K562 (cell line): Measurements from ENCODE around the gene EBNA1BP2. TPM values are rescaled to one million over a fixed set of nuclear protein-coding genes. Genes with fewer than 3 reads are reported as not detected.

Experiments
- ATAC-seq: fragments of 200-7000 bp; cut with Tn5 transposase; 3 replicates; pipeline ENCODE4 v1.9.1; 2020; ENCODE audit warnings: moderate library complexity
- BruUV-seq: library from RNA; stranded (reverse); fragments of 400-500 nt; replicated peaks from 2 replicates; lab custom pipeline; 2021; lab: Mats Ljungman, UMichigan
- CTCF ChIA-PET: fragments of 300-600 bp; formaldehyde crosslinking; extraction: SDS; loops from one replicate; lab custom pipeline; 2021; ENCODE audit warnings: low intra/inter-chr PET ratio; lab: Yijun Ruan, JAX
- POLR2A ChIA-PET: fragments of 300-600, 350-650 bp; sonication (Branson Sonifier 250); formaldehyde crosslinking; extraction: SDS; loops from one replicate; lab custom pipeline; 2021; ENCODE audit warnings: antibody characterized with exemption, inconsistent platforms; lab: Yijun Ruan, JAX
- DNase-seq, 4 experiments: peaks; one replicate each; pipeline versions ENCODE4 v3.0.0 to v3.0.0-alpha.2; 2011 to 2018; ENCODE audit warnings: low spot score in 3 of 4, mixed read lengths in 3 of 4; ENCODE audit errors: extremely low read depth in 1 of 4
- FAIRE-seq: peaks from 2 replicates; lab custom pipeline; 2011; peaks lifted over from hg19 to GRCh38; lab: Jason Lieb, UNC
- H2AFZ ChIP-seq: 2 replicates; pipeline ENCODE4 v1.6.0; 2011; ENCODE audit warnings: low read depth, low read length, control low read depth, inconsistent platforms
- H3K27ac ChIP-seq: fragments of 200-600 bp; 3 replicates; pipeline ENCODE4 v1.8.0; 2011; ENCODE audit warnings: low read depth, mild to moderate bottlenecking, control low read depth, inconsistent platforms, low read length, moderate library complexity, mixed read lengths; ENCODE audit errors: extremely low read depth
- H3K27me3 ChIP-seq, 2 experiments: fragments of 300-600 bp in 1 of 2; 2 replicates in 1 of 2; 3 replicates in 1 of 2; pipeline versions ENCODE4 v1.6.0 to v1.8.0; 2011; ENCODE audit warnings: inconsistent platforms in 2 of 2, low read length in 2 of 2, mild to moderate bottlenecking in 1 of 2, mixed read lengths in 1 of 2, moderate library complexity in 1 of 2; ENCODE audit not compliant: control insufficient read depth in 2 of 2, insufficient read depth in 2 of 2
- H3K36me3 ChIP-seq: fragments of 300-600 bp; 3 replicates; pipeline ENCODE4 v1.8.0; 2011; ENCODE audit warnings: mild to moderate bottlenecking, low read length, inconsistent platforms; ENCODE audit not compliant: control insufficient read depth, insufficient read depth
- H3K4me1 ChIP-seq, 2 experiments: fragments of 200-600 bp in 1 of 2; replicated peaks in 1 of 2; 2 replicates in 1 of 2; 3 replicates in 1 of 2; pipeline versions ENCODE4 v1.5.1 to v1.8.0; 2011; ENCODE audit warnings: inconsistent platforms in 2 of 2, low read length in 2 of 2, mild to moderate bottlenecking in 1 of 2, mixed read lengths in 1 of 2, moderate library complexity in 1 of 2; ENCODE audit not compliant: control insufficient read depth in 2 of 2, insufficient read depth in 2 of 2
- H3K4me2 ChIP-seq: 2 replicates; pipeline ENCODE4 v1.6.1; 2011; ENCODE audit warnings: low read length, control low read depth, inconsistent platforms, mixed read lengths; ENCODE audit not compliant: insufficient read depth
- H3K4me3 ChIP-seq: fragments of 200-600 bp; sonication (generic), shearing (Covaris generic); 2 replicates; pipeline ENCODE4 v1.5.1; 2016; ENCODE audit warnings: control low read depth, inconsistent platforms
- H3K79me2 ChIP-seq: fragments of 200-600 bp; 3 replicates; pipeline ENCODE4 v1.8.0; 2011; ENCODE audit warnings: low read length, inconsistent platforms; ENCODE audit not compliant: control insufficient read depth, insufficient read depth
- H3K9ac ChIP-seq, 2 experiments: 2 replicates each; pipeline versions ENCODE4 v1.6.0 to v1.6.1; 2011; ENCODE audit warnings: low read depth in 2 of 2, low read length in 2 of 2, control low read depth in 1 of 2, inconsistent platforms in 1 of 2, mild to moderate bottlenecking in 1 of 2, mixed read lengths in 1 of 2; ENCODE audit not compliant: insufficient read depth in 1 of 2
- H3K9me1 ChIP-seq: one replicate; pipeline ENCODE4 v1.6.0; 2011; ENCODE audit warnings: inconsistent platforms, mild to moderate bottlenecking, low read length, moderate library complexity; ENCODE audit not compliant: control insufficient read depth, insufficient read depth
- H3K9me3 ChIP-seq: replicated peaks from 2 replicates; pipeline ENCODE4 v1.5.1; 2011; ENCODE audit warnings: low read depth, low read length, inconsistent platforms; ENCODE audit not compliant: control insufficient read depth, insufficient read depth
- H4K20me1 ChIP-seq: replicated peaks from 2 replicates; pipeline ENCODE4 v1.6.1; 2011; ENCODE audit warnings: low read length, inconsistent platforms, mixed read lengths; ENCODE audit not compliant: control insufficient read depth, insufficient read depth
- C11orf30 ChIP-seq: fragments of 450-650 bp; IDR thresholded peaks from 2 replicates; pipeline ENCODE4 v1.6.1; 2016; ENCODE audit warnings: low read depth, mild to moderate bottlenecking
- FOXP1 ChIP-seq: sonication (generic); formaldehyde crosslinking; IDR thresholded peaks from 2 replicates; pipeline ENCODE4 v1.8.0; 2022; ENCODE audit warnings: mild to moderate bottlenecking, missing genetic modification reagents
- IRF2 ChIP-seq: sonication (generic); formaldehyde crosslinking; IDR thresholded peaks from 2 replicates; pipeline ENCODE4 v1.8.1; 2022; ENCODE audit warnings: mild to moderate bottlenecking, missing genetic modification reagents
- KHSRP ChIP-seq: fragments of 450-650 bp; IDR thresholded peaks from 2 replicates; pipeline ENCODE4 v1.6.1; 2017
- RBM22 ChIP-seq: fragments of 200-400 bp; formaldehyde crosslinking; IDR thresholded peaks from 2 replicates; pipeline ENCODE4 v1.6.1; 2018; ENCODE audit warnings: low read length, low read depth; ENCODE audit not compliant: poor library complexity, severe bottlenecking
- SNIP1 ChIP-seq: fragments of 450-650 bp; IDR thresholded peaks from 2 replicates; pipeline ENCODE4 v1.7.1; 2017; ENCODE audit warnings: low read depth, mild to moderate bottlenecking
- TAF1 ChIP-seq: IDR thresholded peaks from 2 replicates; pipeline ENCODE4 v1.6.1; 2011; ENCODE audit warnings: mild to moderate bottlenecking, low read length, moderate library complexity; ENCODE audit not compliant: insufficient read depth, control insufficient read depth, severe bottlenecking; ENCODE audit errors: extremely low read depth
- ZNF316 ChIP-seq: fragments of 450-650 bp; IDR thresholded peaks from 2 replicates; pipeline ENCODE4 v1.6.1; 2016
- WGBS: fragments of 100-300 bp; shearing (Covaris generic); methylation state at CpG from one replicate; pipeline ENCODE4 v1.1.6; 2016; ENCODE audit warnings: low coverage, mixed read lengths; ENCODE audit not compliant: insufficient coverage; ENCODE audit errors: missing lambda C conversion rate; 5-methylcytosine and 5-hydroxymethylcytosine counted together
- in situ Hi-C: fragments of 300-500 bp; cut with MboI; formaldehyde crosslinking; loops from 4 replicates; pipeline ENCODE4 v1.15.0; 2018; ENCODE audit warnings: inconsistent platforms, mixed read lengths
- intact Hi-C: fragments of 100-400 bp; cut with micrococcal nuclease; formaldehyde crosslinking; loops from 2 replicates; pipeline ENCODE4 v1.14.2; 2022
- polyA plus RNA-seq, 8 experiments: library from polyadenylated mRNA; depleted of rRNA in 4 of 8; stranded (reverse) in 5 of 8; unstranded in 3 of 8; fragments of >200 nt; fragmentation: Nextera tagmentation in 2 of 8; fragmentation: Illumina TruSeq in 1 of 8; extraction: Ambion mirVana in 2 of 8; extraction: Trizol in 1 of 8; gene quantifications; 2 replicates each; pipeline versions ENCODE4 v1.2.1 to v1.2.3, GENCODE V29; 2011 to 2014; ENCODE audit warnings: inconsistent platforms in 1 of 8, missing spikeins in 1 of 8
- total RNA-seq, 7 experiments: library from RNA; depleted of rRNA in 6 of 7; stranded (reverse); fragments of >200 nt in 6 of 7; fragmentation: Illumina TruSeq in 2 of 7; extraction: Trizol in 2 of 7; gene quantifications; 2 replicates each; pipeline versions ENCODE4 v1.2.1 to v1.2.3, GENCODE V29; 2011 to 2021; ENCODE audit warnings: low replicate concordance in 1 of 7
- TF ChIP-seq, protein P1 (sequence below): sonication (generic); formaldehyde crosslinking; IDR thresholded peaks from 2 replicates; pipeline ENCODE4 v1.8.0; 2023; ENCODE audit warnings: mild to moderate bottlenecking, missing genetic modification reagents

EBNA1BP2 gene
- total and polyA plus RNA-seq, 9 of the 15 experiments (the other 6 are each of a cell fraction or from before 2014, with no cell fraction given): 95.2 to 349 (median 249) TPM

DNA sequence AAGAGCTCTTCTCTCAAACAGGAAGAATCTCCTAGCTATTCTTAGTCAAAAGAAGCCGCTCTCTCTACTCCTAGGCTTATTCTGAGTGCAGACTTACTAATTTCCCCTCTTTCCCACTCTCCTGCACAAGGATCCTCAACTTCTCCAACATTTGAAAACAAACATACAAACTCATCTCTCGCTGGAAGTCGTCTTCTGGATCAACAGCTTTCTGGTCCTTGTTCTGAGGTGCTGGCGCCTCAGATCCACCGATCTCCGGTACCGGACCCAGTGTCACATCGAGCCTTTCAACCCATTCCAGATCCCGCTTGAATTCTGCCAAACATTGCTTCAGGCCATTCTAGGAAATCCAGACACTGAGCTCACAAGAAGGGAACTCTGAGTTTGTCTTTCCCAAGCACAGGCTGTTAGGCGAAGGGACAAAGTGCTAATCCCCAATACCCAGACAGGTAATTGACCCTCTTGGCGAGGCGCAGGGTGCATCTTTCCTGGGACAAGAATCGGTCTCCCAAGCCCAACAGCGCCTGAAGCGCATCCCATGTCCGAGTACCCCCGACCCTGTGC is 696 bp downstream of the EBNA1BP2 start (continued):
- TF ChIP-seq, protein P1, sequence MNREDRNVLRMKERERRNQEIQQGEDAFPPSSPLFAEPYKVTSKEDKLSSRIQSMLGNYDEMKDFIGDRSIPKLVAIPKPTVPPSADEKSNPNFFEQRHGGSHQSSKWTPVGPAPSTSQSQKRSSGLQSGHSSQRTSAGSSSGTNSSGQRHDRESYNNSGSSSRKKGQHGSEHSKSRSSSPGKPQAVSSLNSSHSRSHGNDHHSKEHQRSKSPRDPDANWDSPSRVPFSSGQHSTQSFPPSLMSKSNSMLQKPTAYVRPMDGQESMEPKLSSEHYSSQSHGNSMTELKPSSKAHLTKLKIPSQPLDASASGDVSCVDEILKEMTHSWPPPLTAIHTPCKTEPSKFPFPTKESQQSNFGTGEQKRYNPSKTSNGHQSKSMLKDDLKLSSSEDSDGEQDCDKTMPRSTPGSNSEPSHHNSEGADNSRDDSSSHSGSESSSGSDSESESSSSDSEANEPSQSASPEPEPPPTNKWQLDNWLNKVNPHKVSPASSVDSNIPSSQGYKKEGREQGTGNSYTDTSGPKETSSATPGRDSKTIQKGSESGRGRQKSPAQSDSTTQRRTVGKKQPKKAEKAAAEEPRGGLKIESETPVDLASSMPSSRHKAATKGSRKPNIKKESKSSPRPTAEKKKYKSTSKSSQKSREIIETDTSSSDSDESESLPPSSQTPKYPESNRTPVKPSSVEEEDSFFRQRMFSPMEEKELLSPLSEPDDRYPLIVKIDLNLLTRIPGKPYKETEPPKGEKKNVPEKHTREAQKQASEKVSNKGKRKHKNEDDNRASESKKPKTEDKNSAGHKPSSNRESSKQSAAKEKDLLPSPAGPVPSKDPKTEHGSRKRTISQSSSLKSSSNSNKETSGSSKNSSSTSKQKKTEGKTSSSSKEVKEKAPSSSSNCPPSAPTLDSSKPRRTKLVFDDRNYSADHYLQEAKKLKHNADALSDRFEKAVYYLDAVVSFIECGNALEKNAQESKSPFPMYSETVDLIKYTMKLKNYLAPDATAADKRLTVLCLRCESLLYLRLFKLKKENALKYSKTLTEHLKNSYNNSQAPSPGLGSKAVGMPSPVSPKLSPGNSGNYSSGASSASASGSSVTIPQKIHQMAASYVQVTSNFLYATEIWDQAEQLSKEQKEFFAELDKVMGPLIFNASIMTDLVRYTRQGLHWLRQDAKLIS (CRISPR knock-in tag): no peak
- TF ChIP-seq RBM22 (no peak), SNIP1 (no peak), KHSRP (no peak), IRF2 (CRISPR knock-in tag) (no peak), FOXP1 (CRISPR knock-in tag) (no peak)
- TF ChIP-seq, all 486 proteins: peak for 6

GRCh38 chr1:43165765-43166164 is 6.3 kb downstream of the EBNA1BP2 start:
- no peak for ATAC-seq
- no peaks in the 10 kb centered on the region for H3K9me1 ChIP-seq
- intact Hi-C loops (no loop called here), in situ Hi-C loops (no loop called here)
- WGBS: 97% methylated on average over 5 of the region's 5 CpGs
- H3K4me3 ChIP-seq: no peak overlapping the region
- H4K20me1 ChIP-seq: no peaks in the 10 kb centered on the region
- no peaks in the 10 kb centered on the region for H3K9me3 ChIP-seq
- H3K79me2 ChIP-seq: peaks cover 13% of the 10 kb centered on the region
- DNase-seq: no peak
- 0 out of 2 replicates have a peak, but pooled peaks have one; percentile 26 for TF ChIP-seq C11orf30
- TF ChIP-seq TAF1: no peak
- peak; percentile 62; the same call in 1 of the 2 replicates for TF ChIP-seq ZNF316
- no peak overlapping the region for H3K27ac ChIP-seq
- H3K9ac ChIP-seq: no peak overlapping the region
- peaks cover 1 to 3% of the 10 kb centered on the region in 2 experiments; a peak in 2 of 5 replicates for H3K4me1 ChIP-seq
- H3K27me3 ChIP-seq: no peaks in the 10 kb centered on the region
- no TSS peak for BruUV-seq
- CTCF ChIA-PET: no interaction called here
- H3K4me2 ChIP-seq: no peak overlapping the region
- H3K36me3 ChIP-seq: peaks cover 78% of the 10 kb centered on the region
- no peak overlapping the region for H2AFZ ChIP-seq
- no peak for FAIRE-seq
- POLR2A ChIA-PET: no interaction called here
